ENCODE data around the gene HELZ.
"Not testable (repeated sequence)": the region's sequence is repeated elsewhere in the genome, so short reads cannot be mapped to it uniquely, and the experiment has no call there.

HELZ gene

GRCh38 chr17:67245073-67245693 lies at the start of gene HELZ:
HELZ (minus strand) TSS chr17:67245196; CDS start chr17:67218804, 26,392 bp downstream.
- DNase-seq, result peak; percentile 84

GRCh38 chr17:67293251-67294203 lies 48.5 kb upstream of the HELZ start:
- peak; percentile 46 for DNase-seq

GRCh38 chr17:67290711-67291291 lies 45.8 kb upstream of the HELZ start:
- DNase-seq, result no peak

- no peak for DNase-seq
Observed at GRCh38 chr17:67290244-67290643, 45.2 kb upstream of the HELZ start.

- DNase-seq, result no peak
Observed at GRCh38 chr17:67289181-67289876, 44.3 kb upstream of the HELZ start.

- not testable (repeated sequence) for DNase-seq
Observed at GRCh38 chr17:67286826-67287225, 41.8 kb upstream of the HELZ start.

GRCh38 chr17:67285360-67285759 lies 40.4 kb upstream of the HELZ start:
- DNase-seq, result no peak

- no peak for DNase-seq
Observed at GRCh38 chr17:67283731-67284516, 38.9 kb upstream of the HELZ start.

- no peak for DNase-seq
Observed at GRCh38 chr17:67281743-67282142, 36.7 kb upstream of the HELZ start.

- no peak for DNase-seq
Observed at GRCh38 chr17:67281053-67281452, 36.1 kb upstream of the HELZ start.

GRCh38 chr17:67280279-67280678 lies 35.3 kb upstream of the HELZ start:
- peak; percentile 13 for DNase-seq

GRCh38 chr17:67279115-67279514 lies 34.1 kb upstream of the HELZ start:
- no peak for DNase-seq

GRCh38 chr17:67278363-67278762 lies 33.4 kb upstream of the HELZ start:
- DNase-seq, result no peak

- DNase-seq, result no peak
Observed at GRCh38 chr17:67276075-67276474, 31.1 kb upstream of the HELZ start.

GRCh38 chr17:67274466-67274865 lies 29.5 kb upstream of the HELZ start:
- DNase-seq, result no peak

- DNase-seq, result no peak
Observed at GRCh38 chr17:67273900-67274299, 28.9 kb upstream of the HELZ start.

- no peak for DNase-seq
Observed at GRCh38 chr17:67272312-67273047, 27.5 kb upstream of the HELZ start.

- not testable (repeated sequence) for DNase-seq
Observed at GRCh38 chr17:67271187-67271586, 26.2 kb upstream of the HELZ start.

- DNase-seq, result no peak
Observed at GRCh38 chr17:67270416-67270815, 25.4 kb upstream of the HELZ start.

GRCh38 chr17:67266496-67266895 lies 21.5 kb upstream of the HELZ start:
- no peak for DNase-seq

- DNase-seq, result no peak
Observed at GRCh38 chr17:67265436-67266019, 20.5 kb upstream of the HELZ start.
